Measurements from ENCODE around the gene PAM. TPM values are rescaled to one million over a fixed set of nuclear protein-coding genes. Genes with fewer than 3 reads are reported as not detected.

Gene PAM
- total RNA-seq, 1 donor from 2014 or later: 200 TPM

GRCh38 chr5:102777099-102777498 lies 22.0 kb downstream of the PAM start:
- TF ChIP-seq, protein P1, sequence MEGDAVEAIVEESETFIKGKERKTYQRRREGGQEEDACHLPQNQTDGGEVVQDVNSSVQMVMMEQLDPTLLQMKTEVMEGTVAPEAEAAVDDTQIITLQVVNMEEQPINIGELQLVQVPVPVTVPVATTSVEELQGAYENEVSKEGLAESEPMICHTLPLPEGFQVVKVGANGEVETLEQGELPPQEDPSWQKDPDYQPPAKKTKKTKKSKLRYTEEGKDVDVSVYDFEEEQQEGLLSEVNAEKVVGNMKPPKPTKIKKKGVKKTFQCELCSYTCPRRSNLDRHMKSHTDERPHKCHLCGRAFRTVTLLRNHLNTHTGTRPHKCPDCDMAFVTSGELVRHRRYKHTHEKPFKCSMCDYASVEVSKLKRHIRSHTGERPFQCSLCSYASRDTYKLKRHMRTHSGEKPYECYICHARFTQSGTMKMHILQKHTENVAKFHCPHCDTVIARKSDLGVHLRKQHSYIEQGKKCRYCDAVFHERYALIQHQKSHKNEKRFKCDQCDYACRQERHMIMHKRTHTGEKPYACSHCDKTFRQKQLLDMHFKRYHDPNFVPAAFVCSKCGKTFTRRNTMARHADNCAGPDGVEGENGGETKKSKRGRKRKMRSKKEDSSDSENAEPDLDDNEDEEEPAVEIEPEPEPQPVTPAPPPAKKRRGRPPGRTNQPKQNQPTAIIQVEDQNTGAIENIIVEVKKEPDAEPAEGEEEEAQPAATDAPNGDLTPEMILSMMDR (conservative IDR thresholded peaks at IDR 0.05; ENCODE audit: low read depth, low read length): no peak
- no peak for DNase-seq (ENCODE audit: low read depth)

DNA sequence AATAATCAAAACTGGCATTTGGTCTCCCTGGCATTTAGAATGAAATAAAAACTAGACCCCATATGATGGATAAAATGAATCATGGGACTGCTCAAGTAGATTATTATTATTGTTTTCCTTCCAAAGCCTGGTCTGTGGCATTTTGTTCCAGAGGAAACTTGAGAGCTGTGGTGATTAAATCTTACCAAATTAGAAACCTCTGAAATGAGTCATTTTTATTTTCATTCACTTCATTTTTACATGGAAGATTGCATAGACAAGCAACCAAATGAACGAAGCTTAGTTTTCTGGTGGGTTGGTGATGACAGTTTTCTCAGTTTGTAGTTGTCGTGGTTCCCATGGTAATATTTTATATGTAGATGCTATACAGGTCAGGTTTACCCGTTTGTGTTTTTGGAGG lies 23.4 kb downstream of the PAM start:
- TF ChIP-seq, protein P1 (conservative IDR thresholded peaks at IDR 0.05; ENCODE audit: low read depth, low read length): no peak
- H3K4me3 ChIP-seq (ENCODE audit: low read depth, low read length): no peak overlapping the region
- no peak for DNase-seq (ENCODE audit: low read depth)

More at GRCh38 chr5:102777099-102777498, 22.0 kb downstream of the PAM start:
- H3K4me3 ChIP-seq (ENCODE audit: low read depth, low read length): no peak overlapping the region

- DNase-seq (ENCODE audit: low read depth): no peak
- TF ChIP-seq, protein P1 (conservative IDR thresholded peaks at IDR 0.05; ENCODE audit: low read depth, low read length): no peak
- H3K4me3 ChIP-seq (ENCODE audit: low read depth, low read length): no peak overlapping the region
These were observed 26.3 kb downstream of the PAM start for GRCh38 chr5:102781359-102781758.

DNA sequence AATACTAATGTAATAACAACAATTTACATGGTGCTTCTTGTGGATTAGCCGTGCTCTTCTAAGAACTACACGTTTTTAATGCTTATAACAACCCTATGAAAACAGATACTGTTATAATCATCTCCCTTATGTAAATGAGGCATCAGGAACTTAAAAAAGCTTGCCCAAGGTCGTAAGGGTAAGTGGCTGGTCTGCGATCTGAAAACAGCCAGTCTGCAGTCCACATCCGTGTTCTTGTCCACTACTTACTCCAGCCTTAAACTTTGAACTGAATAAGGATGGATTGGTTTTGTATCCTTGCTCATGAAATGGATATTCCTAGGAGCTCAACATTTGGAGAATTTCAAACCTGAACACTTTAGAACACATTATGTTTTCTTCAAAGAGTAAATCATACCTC lies 26.7 kb downstream of the PAM start:
- DNase-seq (ENCODE audit: low read depth): no peak
- no peak overlapping the region for H3K4me3 ChIP-seq (ENCODE audit: low read depth, low read length)
- TF ChIP-seq, protein P1 (conservative IDR thresholded peaks at IDR 0.05; ENCODE audit: low read depth, low read length): no peak

- no peak for DNase-seq (ENCODE audit: low read depth)
- TF ChIP-seq, protein P1 (conservative IDR thresholded peaks at IDR 0.05; ENCODE audit: low read depth, low read length): no peak
- H3K4me3 ChIP-seq (ENCODE audit: low read depth, low read length): no peak overlapping the region
These were observed 27.2 kb downstream of the PAM start for GRCh38 chr5:102782217-102782872.

DNA sequence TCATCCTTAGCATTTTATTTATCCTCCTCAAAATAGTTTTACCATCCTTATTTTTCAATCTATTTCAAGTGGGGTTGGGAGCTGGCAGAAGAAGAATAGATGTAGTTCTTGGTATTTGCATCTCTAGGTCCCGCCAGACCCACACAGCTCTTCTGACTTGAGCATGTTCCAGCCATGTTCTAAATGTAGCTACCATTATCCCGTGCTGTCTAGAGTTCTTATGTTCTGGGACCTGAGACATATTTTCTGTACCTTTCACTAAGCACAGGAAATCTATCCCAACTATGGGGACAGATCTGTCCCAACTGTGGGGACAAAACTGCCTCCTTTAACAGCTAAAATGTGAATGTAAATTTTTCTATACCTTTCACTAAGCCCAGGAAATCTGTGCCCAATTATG lies 32.0 kb downstream of the PAM start:
- TF ChIP-seq, protein P1 (conservative IDR thresholded peaks at IDR 0.05; ENCODE audit: low read depth, low read length): no peak
- no peak overlapping the region for H3K4me3 ChIP-seq (ENCODE audit: low read depth, low read length)
- DNase-seq (ENCODE audit: low read depth): no peak

- DNase-seq (ENCODE audit: low read depth): no peak
- H3K4me3 ChIP-seq (ENCODE audit: low read depth, low read length): no peak overlapping the region
- TF ChIP-seq, protein P1 (conservative IDR thresholded peaks at IDR 0.05; ENCODE audit: low read depth, low read length): no peak
These were observed 33.7 kb downstream of the PAM start for GRCh38 chr5:102788788-102789187.
